HFFc6 (cell line): ENCODE results near the gene E2F4. TPM values are rescaled to one million over a fixed set of nuclear protein-coding genes. Genes with fewer than 3 reads are reported as not detected.

Source experiments
- DNase-seq: peaks from one replicate; pipeline ENCODE4 v3.0.0-alpha.2; 2018
- H3K27ac Mint-ChIP-seq: 2 replicates; pipeline ENCODE4 v1.8.0; 2020; ENCODE audit warnings: mild to moderate bottlenecking, mixed read lengths
- H3K27me3 Mint-ChIP-seq: 2 replicates; pipeline ENCODE4 v1.8.0; 2021; ENCODE audit warnings: mild to moderate bottlenecking, moderate library complexity, mixed read lengths; ENCODE audit not compliant: insufficient read depth
- H3K36me3 Mint-ChIP-seq: 2 replicates; pipeline ENCODE4 v1.8.0; 2021; ENCODE audit warnings: low read depth, mixed read lengths
- H3K4me1 Mint-ChIP-seq: 2 replicates; pipeline ENCODE4 v1.8.0; 2020; ENCODE audit warnings: low read depth, mixed read lengths
- H3K4me3 Mint-ChIP-seq: 2 replicates; pipeline ENCODE4 v1.8.0; 2020; ENCODE audit warnings: mild to moderate bottlenecking, moderate library complexity, mixed read lengths
- H3K9me3 Mint-ChIP-seq: 2 replicates; pipeline ENCODE4 v1.8.0; 2020; ENCODE audit warnings: mild to moderate bottlenecking, mixed read lengths
- total RNA-seq, 6 experiments: library from RNA; stranded (reverse); fragmentation: NEBNext Ultra II Directional; extraction: Animal tissue kit (Norgen Biotek cat#: 25700); gene quantifications; 2 replicates in 1 of 6; 3 replicates in 5 of 6; pipeline ENCODE4 v1.2.3, GENCODE V29; 2021
- TF ChIP-seq, protein P1 (sequence below): fragments of 200-600 bp; sonication (generic); IDR thresholded peaks from 2 replicates; pipeline ENCODE4 v1.5.0; 2021; ENCODE audit warnings: antibody characterized with exemption, mild to moderate bottlenecking

Gene E2F4
- total RNA-seq, 6 experiments from 2014 or later, result 52.9 to 64.7 (median 61.0) TPM

DNA sequence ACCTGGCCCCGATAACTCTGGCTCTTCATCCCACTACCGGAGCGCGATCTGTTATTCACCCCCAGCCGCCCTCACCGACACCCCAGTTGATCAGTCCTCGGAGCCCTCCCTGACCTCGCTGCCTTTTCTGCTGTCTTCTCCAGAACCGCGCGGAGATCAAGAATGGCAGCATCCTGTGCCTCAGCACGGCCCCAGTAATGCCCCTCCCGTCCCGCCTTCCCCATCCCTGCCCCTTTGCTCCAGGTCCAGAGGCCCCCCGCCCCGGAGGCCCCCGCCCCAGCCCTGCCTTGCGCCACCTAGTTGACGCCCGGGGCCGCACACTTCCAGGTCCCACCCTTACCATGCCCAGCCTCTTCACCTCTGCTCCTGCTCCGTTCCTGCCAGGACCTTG lies 7.8 kb downstream of the E2F4 start:
- TF ChIP-seq, protein P1, sequence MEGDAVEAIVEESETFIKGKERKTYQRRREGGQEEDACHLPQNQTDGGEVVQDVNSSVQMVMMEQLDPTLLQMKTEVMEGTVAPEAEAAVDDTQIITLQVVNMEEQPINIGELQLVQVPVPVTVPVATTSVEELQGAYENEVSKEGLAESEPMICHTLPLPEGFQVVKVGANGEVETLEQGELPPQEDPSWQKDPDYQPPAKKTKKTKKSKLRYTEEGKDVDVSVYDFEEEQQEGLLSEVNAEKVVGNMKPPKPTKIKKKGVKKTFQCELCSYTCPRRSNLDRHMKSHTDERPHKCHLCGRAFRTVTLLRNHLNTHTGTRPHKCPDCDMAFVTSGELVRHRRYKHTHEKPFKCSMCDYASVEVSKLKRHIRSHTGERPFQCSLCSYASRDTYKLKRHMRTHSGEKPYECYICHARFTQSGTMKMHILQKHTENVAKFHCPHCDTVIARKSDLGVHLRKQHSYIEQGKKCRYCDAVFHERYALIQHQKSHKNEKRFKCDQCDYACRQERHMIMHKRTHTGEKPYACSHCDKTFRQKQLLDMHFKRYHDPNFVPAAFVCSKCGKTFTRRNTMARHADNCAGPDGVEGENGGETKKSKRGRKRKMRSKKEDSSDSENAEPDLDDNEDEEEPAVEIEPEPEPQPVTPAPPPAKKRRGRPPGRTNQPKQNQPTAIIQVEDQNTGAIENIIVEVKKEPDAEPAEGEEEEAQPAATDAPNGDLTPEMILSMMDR, result peak; percentile 24
- H3K27ac Mint-ChIP-seq, result no peak overlapping the region
- no peaks in the 10 kb centered on the region for H3K9me3 Mint-ChIP-seq
- peaks cover 27% of the 10 kb centered on the region; the same call in 1 of the 2 replicates for H3K36me3 Mint-ChIP-seq
- peaks cover 13% of the 10 kb centered on the region for H3K4me1 Mint-ChIP-seq
- peaks cover 9% of the 10 kb centered on the region for H3K27me3 Mint-ChIP-seq
- no peak overlapping the region for H3K4me3 Mint-ChIP-seq
- no peak for DNase-seq

DNA sequence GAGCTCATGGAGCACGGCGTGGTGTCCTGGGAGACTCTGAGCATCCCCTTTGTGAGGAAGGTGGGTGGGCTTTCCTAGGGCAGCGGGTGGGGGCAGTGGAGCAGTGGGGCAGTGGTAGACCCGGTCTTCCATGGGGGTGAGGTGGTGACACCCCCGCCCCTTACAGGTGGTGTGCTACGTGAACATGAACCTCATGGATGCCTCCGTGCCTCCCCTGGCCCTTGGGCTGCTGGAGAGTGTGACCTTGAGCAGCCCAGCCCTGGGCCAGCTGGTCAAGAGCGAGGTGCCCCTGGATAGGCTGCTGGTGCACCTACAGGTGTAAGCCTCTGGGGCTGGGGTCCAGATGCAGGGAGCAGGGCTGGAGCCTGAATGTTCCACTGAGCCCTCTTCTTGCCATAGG lies 8.5 kb downstream of the E2F4 start:
- no peak overlapping the region for H3K27ac Mint-ChIP-seq
- TF ChIP-seq, protein P1, result no peak
- H3K4me3 Mint-ChIP-seq, result no peak overlapping the region
- H3K36me3 Mint-ChIP-seq, result peaks cover 24% of the 10 kb centered on the region; the same call in 1 of the 2 replicates
- no peaks in the 10 kb centered on the region for H3K9me3 Mint-ChIP-seq
- DNase-seq, result no peak
- peaks cover 10% of the 10 kb centered on the region for H3K27me3 Mint-ChIP-seq
- peaks cover 13% of the 10 kb centered on the region for H3K4me1 Mint-ChIP-seq

DNA sequence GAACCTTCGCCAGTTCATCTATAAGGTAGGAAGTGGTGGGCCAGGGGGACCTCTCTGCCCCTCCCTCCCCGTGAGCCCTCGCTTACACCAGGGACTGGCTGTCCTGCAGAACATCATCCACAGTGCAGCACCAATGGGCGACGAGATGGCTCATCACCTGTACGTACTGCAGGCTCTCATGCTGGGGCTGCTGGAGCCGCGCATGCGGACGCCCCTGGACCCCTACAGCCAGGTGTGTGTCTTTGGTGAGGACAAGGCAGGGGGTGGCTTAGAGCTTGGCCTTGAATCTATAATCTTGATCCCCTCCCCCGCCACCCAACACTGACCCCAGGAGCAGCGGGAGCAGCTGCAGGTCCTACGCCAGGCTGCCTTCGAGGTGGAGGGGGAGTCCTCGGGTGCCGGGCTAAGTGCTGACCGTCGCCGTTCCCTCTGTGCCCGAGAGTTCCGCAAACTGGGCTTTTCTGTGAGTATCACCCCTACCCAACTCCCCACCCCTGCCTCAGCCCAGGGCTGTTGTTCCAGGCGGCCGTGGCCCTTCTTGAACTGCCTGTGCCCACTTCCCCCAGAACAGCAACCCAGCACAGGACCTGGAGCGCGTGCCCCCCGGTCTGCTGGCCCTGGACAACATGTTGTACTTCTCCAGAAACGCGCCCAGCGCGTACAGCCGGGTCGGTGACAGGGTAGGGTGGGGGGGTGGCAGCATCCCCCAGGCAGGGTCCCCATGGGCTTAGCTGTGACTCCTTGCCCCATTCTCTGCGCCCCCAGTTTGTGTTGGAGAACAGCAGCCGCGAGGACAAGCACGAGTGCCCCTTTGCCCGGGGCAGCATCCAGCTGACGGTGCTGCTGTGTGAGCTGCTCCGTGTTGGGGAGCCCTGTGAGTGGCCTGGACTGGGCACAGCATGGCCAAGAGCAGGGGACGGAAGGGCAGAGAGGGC lies 9.7 kb downstream of the E2F4 start:
- TF ChIP-seq, protein P1, result no peak
- H3K36me3 Mint-ChIP-seq, result peaks cover 12% of the 10 kb centered on the region; the same call in 1 of the 2 replicates
- H3K9me3 Mint-ChIP-seq, result no peaks in the 10 kb centered on the region
- peaks cover 11% of the 10 kb centered on the region for H3K4me1 Mint-ChIP-seq
- H3K27me3 Mint-ChIP-seq, result peaks cover 8% of the 10 kb centered on the region
- no peak for DNase-seq
- no peak overlapping the region for H3K4me3 Mint-ChIP-seq
- H3K27ac Mint-ChIP-seq, result no peak overlapping the region

DNA sequence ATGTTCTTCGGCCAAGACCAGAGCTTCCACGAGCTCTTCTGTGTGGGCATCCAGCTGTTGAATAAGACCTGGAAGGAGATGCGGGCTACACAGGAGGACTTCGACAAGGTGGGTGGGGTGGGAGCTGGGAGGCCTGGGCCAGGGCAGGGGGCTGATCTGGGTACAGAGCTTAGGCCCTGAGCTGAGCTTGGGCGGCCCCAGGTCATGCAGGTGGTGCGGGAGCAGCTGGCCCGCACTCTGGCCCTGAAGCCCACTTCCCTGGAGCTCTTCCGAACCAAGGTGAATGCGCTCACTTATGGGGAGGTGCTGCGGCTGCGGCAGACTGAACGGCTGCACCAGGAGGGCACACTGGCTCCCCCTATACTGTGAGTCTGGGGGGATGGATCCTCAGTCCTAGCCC lies 10.5 kb downstream of the E2F4 start:
- Mint-ChIP-seq H3K4me3 (no peak overlapping the region), H3K27ac (no peak overlapping the region), H3K4me1 (peaks cover 15% of the 10 kb centered on the region), H3K9me3 (no peaks in the 10 kb centered on the region), H3K27me3 (peaks cover 4% of the 10 kb centered on the region), H3K36me3 (0 out of 2 replicates have a peak, but pooled peaks cover 8% of the 10 kb centered on the region)
- no peak for DNase-seq
- TF ChIP-seq, protein P1, result no peak

DNA sequence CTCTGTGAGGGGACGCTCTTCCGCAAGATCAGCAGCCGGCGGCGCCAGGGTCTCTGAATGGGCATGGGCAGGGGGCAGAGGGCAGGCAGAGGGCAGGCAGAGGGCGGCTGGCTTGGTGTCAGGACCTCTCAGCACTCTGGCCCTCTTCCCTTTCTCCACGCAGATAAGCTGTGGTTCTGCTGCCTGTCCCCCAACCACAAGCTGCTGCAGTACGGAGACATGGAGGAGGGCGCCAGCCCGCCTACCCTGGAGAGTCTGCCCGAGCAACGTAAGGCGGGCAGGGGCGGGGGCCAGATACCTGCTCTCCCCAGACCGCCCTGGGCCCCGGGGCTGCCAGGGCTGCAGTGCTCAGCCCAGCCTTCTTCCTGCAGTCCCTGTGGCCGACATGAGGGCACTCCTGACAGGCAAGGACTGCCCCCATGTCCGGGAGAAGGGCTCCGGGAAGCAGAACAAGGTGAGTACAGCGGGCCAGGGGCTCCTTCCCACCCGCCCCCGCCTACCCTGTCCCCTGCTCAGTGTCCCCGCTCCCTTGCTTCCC lies 11.1 kb downstream of the E2F4 start:
- Mint-ChIP-seq H3K27me3 (peaks cover 4% of the 10 kb centered on the region), H3K4me3 (no peak overlapping the region), H3K9me3 (no peaks in the 10 kb centered on the region), H3K27ac (no peak overlapping the region), H3K36me3 (0 out of 2 replicates have a peak, but pooled peaks cover 8% of the 10 kb centered on the region), H3K4me1 (peaks cover 21% of the 10 kb centered on the region)
- TF ChIP-seq, protein P1, result no peak
- no peak for DNase-seq
